ENCODE measurements around the gene NTF4.
"Not testable (repeated sequence)": the region's sequence is repeated elsewhere in the genome, so short reads cannot be mapped to it uniquely, and the experiment has no call there.

NTF4 gene

GRCh38 chr19:49024233-49024632 is 40.4 kb downstream of the NTF4 start, which contains the start of gene CGB3:
TSS of gene CGB3 (minus strand) at chr19:49024333. CDS start at chr19:49023971, 362 bp downstream.
- not testable (repeated sequence) for DNase-seq (ENCODE audit: low read depth in 1 of 2, low spot score in 1 of 2)

DNA sequence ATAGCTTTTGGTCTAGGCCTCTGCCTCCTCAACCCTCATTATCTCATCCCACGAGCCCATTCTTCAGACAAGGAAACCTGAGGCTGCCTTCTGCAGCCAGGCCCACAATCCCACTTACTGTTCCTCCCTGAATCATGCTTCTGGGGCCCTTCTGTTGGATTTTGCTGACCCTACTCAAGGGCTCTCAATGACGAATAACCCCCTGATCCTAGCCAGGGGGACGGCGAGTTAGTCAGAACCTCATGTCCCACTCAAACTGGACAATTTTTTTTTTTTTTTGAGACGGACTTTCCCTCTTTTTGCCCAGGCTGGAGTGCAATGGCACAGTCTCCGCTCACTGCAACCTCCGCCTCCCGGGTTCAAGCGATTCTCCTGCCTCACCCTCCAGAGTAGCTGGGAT is 42.5 kb downstream of the NTF4 start:
- DNase-seq (ENCODE audit: low read depth in 1 of 2, low spot score in 1 of 2): no peak

GRCh38 chr19:49020931-49021895 is 43.4 kb downstream of the NTF4 start:
- DNase-seq (ENCODE audit: low read depth in 1 of 2, low spot score in 1 of 2): no peak

GRCh38 chr19:49020342-49020741 is 44.3 kb downstream of the NTF4 start:
- no peak for DNase-seq (ENCODE audit: low read depth in 1 of 2, low spot score in 1 of 2)

DNA sequence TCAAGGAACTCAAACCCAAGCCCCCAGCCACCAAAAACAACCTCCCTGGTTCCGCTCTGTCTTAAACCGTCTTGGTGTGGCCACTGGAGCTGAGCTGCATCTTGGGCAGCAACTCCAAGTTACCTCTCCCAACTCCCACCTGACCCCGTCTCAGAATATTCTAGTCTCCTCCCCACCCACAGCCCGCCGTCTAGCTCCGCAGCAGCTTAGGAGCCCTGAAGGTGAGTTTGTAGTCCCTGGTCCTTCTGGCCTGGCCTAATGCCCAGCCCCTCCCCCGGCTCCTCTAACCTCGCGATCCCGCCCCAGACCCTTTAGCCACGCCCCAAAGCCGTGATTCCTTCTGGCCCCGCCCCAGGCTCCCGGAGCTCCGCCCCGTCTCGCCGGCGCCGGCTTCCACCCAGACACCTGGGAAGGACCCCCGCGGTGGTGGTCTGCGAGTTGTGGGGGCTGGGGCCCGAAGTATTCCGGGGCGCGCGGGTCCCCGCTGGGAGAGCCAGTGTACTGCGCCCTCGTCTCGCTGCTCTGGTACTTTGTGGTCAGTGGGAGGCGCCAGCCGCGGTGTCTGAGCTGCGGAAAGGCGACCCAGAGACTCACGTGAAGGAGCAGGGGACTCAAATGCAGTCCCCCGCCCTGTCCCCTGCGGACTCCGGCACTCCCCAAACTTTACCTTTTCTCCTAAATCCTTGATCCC is 45.2 kb downstream of the NTF4 start:
- peak; percentile 30 to 45 for DNase-seq (ENCODE audit: low read depth in 1 of 2, low spot score in 1 of 2)

DNA sequence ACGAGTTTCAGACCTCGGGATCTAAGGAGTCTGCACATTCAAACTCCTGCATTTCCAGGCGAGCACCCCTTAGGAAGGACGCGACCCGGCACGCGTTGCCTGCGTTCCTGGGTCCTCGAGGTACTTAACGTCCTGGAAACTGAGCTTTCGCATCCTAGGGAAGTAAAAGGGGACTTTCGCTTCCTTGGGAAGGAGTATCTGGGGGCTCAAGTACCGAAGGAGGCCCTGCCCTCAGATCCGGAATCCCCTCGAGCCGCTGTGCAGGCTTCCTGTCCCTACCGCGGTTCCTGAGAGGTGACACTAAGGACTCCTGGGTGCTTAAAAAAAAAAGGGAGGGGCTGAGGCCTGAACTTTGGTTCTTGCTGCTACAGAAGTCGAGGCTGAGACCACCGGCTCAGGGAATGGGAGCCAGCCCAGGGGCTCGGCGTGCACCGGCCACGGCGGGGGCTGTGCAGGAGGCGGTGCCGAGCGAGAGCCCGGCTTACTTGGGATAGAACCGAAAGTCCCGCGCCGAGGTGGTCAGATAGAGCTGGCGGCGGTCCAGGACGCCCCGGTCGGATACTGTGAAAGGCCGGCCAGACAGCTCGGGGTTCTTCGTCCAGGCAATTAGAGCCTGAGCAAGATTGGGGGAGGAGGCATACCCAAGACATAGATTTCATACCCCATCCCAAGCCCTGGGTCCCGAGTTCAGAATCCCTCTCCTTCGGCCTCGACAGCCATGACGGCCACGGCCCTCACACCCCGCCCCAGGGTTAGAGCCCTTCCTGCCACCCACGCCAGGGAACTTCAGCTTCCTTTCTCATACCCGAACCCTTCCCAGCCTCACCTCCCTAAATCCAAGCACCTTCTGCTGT is 46.0 kb downstream of the NTF4 start:
- DNase-seq (ENCODE audit: low read depth in 1 of 2, low spot score in 1 of 2): not testable (repeated sequence)

- peak; percentile 35 to 56 for DNase-seq (ENCODE audit: low read depth in 1 of 2, low spot score in 1 of 2)
Measured at GRCh38 chr19:49017666-49018351, 46.8 kb downstream of the NTF4 start.

DNA sequence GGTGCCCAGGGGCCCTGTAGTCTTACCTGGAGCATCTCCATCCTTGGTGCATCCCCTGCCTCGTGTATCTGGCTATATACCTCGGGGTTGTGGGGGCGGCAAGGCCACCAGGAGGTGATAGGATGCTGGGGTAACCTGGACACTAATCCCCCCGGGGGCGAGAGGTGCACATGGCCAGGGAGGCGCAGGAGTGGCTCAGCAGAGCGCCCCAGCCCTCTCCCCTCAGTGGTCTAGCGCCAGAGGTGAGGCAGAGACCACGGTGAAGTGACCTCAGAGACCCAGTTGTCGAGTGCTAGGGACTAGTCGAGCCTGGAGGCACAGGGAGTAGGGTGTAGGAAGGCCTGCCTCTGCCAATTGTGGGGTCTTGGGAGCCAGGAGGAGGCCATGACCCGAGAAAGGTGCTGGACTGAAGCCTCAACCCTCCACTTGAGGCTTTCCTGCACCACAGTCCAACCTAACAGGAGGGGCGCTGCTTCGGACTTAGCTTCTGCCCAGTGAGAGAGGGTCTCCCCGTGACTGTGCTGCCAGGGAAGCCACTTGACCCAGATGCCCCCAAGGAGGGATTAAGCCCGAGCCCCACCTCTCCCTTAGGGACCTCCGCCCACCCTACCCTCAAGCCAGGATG is 47.5 kb downstream of the NTF4 start, which contains the start of gene LHB:
Gene LHB, minus strand, starts transcription at position 51 of the 625 bp plus-strand sequence. Its CDS starts 10 bp downstream, at position 41.
- DNase-seq (ENCODE audit: low read depth in 1 of 2, low spot score in 1 of 2): no peak

- no peak for DNase-seq (ENCODE audit: low read depth in 1 of 2, low spot score in 1 of 2)
Measured at GRCh38 chr19:49016067-49016839, 48.4 kb downstream of the NTF4 start.

GRCh38 chr19:49014870-49015255 is 49.8 kb downstream of the NTF4 start:
- DNase-seq (ENCODE audit: low read depth in 1 of 2, low spot score in 1 of 2): no peak

DNA sequence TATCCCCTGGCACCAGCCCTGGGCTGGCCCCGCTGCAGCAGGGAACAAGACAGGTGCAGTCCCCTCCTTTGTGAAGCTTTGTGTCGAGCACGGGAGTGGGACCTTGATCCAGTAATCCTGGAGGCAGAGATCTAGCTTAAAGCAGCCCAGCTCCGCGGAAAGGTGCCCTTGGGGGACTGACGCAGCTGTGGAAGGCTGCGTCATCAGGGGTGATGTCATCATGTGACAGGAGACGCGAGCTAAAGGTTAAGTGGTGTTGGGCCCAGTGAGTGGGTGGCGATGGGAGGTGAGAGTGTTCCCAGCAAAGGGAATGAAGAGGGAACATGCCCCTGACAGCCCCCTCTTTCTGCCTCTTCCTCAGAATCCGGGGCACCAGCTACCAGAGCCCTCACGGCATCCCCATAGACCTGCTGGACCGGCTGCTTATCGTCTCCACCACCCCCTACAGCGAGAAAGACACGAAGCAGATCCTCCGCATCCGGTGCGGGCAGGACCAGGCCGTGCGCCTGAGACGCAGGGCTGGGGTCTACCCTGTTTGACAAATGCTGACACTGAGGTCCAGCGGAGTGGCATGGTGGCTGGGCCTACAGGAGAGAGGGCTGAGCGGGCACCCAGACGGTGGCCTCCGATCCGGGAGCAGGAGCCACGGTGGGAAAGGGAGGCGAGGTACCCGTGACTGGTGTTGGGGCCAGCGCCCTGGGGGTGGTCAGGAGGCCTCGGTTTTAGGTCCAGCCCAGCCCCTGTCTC is 50.3 kb downstream of the NTF4 start:
- no peak for DNase-seq (ENCODE audit: low read depth in 1 of 2, low spot score in 1 of 2)

DNA sequence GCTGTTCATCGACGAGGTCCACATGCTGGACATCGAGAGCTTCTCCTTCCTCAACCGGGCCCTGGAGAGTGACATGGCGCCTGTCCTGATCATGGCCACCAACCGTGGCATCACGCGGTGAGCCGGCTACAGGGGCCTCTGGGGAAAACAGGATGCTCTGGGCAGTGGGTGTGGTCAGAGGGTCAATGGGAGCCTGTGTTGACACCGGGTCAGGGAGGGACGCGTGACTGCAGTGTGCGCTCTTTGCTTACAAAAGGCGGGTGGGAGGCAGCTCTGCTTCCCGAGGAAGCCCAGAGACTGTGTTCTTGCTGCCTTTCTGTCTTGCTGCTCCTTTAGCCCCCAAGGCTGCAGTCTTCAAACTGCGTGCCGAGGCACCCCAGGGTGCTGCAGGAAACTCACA is 53.4 kb downstream of the NTF4 start:
- DNase-seq (ENCODE audit: low read depth in 1 of 2, low spot score in 1 of 2): no peak

Data from activated T-helper 1 cell treated with anti-CD3 and anti-CD28 coated beads, Interleukin-2, amount 50 U/mL, for 16 hours (primary cell).